T follicular helper cell (primary cell): ENCODE data around the gene GRIK4.

Source experiments
- DNase-seq: peaks from one replicate; pipeline ENCODE4 v3.0.0-alpha.2; 2020; ENCODE audit warnings: low read depth

Gene GRIK4

DNA sequence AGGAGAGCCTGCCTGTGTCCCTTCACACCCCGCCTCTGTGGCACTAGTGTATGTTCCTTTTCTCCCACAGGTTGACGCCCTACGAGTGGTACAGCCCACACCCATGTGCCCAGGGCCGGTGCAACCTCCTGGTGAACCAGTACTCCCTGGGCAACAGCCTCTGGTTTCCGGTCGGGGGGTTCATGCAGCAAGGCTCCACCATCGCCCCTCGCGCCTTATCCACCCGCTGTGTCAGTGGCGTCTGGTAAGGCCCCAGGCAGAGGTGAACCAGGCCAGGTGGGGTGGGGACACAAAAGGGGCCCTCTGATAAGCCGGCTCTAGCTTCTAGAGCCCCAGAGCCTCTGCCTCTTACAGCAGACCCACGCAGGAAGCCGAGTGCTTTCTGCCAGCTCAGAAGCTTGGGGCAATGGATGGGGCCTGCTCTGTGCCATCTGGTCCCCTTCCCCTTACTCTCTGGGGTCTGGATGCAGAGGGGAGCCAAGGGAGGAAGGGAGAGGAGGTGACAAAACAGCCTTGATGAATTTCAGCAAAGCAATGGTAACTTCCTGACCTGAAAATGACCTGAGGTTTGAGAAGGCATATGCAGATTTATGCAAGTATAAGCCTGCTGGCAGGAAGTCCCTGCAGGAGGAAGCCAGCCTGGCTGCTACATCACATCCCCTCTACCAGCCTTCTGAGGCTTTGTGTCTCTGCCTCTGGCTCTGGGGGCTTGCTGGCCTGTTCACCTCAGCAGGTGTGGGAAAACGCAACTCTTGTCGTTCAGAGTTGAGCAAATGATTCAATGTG, 445.4 kb downstream of the GRIK4 start:
- DNase-seq, result no peak

DNA sequence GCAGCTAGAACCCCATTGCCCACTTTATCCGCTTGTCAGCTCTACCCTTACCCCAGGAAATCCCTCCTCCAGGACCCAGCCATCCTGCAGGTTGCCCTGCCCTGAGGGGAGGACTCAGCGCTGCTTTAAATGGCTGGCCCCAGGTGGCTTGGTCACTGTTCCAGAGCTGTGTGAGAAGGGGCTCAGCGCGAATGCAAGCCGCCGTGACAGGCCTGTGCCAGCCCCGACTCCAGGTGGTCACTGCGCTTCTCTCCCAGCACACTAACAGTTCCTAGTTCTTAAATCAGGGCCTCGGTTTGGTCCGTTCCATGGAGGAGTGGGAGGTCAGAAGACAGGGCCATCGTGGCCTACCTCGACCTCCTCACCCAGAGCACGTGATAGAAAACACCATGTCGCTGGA, 446.6 kb downstream of the GRIK4 start:
- DNase-seq, result no peak

DNA sequence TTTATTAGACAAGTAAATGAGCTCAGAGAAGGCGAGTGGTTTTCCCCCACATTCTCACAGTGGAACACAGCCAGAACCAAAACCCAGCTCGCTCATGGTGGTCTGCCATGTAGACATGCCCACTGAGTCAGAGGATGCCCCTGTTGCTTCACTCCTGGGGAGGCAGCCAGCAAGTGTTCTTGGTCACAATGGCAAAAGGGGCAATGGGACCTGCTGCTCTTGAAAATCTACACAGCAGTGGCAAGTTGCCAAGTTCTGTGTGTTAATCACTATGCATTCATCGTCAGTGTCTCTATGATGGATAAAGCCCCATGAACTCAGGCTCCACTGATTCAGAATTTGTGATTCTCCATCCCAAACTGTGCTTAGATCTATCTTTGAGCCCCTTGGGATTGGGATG, 447.6 kb downstream of the GRIK4 start:
- no peak for DNase-seq

DNA sequence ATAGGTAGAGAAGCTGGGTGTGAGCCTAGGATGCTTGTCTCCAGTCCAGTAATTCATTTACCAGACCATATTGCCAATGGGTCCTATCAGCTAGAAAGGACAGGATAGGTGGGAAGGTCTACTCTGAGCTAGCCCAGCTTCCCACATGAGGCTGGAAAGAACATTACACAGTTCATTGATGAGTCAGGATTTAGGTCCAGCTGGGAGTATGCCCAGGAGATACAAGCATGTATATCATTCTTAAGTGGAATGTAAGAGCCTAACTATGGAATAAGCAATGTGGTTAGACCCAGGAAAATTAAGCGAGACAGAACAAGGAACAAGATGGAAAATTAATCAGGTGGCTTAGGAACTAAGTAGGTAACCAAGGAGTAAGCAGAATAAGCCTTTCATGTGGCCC, 453.3 kb downstream of the GRIK4 start:
- no peak for DNase-seq

DNA sequence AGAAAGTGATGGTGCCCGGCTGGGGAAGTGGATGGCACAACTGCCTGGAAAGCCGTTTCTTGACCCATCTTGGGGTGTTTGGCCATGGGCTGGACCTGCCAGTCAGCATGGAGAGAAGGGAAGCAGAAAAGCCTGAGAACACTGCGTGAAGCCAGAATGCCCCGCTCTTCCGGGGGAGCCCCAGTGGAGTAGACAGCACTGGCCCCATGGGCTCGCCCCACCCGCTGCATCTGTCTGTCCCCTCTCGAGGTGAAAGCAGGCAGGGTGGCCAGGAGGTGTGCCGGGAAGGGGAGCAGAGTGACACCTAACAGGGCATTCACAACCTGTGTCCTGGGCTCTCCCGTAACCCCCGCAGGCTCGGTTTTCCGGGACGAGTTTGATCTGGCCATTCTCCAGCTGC, 455.3 kb downstream of the GRIK4 start:
- no peak for DNase-seq

DNA sequence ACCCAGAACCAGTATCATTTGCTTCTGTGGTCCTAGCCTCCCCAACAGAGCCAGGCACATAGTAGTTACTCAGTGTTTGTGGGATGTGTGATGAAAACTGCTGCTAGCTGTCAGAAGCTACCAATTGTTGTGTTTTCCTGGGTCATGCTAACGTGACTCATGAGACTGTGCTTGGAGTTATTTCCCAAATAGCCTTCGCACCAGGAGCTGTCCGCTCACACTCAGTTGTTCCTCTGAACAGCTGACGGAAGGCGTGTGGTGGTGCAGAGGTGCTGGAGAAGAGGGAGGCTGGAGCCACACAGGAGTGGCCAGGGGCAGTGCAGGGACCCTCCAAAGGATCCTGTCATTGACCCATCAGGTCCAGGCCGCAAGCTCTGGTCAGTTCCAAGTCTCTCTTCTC, 458.4 kb downstream of the GRIK4 start:
- no peak for DNase-seq

DNA sequence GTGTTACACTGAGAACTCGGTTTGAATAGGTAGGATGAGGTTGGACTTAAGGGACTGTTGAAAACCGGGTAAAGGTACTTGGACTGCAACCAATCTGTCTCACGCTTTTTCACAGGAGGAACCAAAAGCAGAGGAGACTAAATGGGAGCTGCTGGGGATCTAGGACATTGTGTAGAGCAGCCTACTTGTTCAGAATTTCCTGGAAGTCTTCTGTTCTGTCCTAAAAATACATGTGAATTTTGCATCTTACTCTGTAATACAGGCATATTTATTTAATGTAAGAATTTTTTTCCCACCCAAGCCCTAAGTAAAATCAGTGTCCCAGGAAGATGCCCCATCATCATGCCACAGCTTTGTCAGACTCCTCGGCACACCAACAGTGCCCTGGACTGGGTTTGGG, 460.3 kb downstream of the GRIK4 start:
- DNase-seq, result no peak

DNA sequence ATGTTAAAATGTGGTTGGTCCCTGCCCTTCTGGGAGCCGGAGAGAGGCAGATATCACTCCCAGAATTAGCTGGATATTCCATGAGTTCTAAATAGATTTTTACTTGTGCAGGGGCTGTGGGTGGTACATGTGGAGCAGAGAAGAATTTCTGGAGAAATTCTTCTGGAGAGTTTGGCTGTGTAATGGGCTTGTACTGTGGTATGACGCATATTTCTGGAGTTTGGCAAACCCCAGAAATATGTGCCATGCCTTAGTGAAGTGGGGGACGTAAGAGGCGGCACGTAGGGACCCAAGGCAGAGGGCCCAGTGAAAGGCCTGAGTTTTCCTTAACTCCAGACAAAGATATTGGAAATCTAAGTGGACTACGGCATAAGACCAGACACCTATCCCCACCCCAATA, 461.1 kb downstream of the GRIK4 start:
- DNase-seq, result no peak

DNA sequence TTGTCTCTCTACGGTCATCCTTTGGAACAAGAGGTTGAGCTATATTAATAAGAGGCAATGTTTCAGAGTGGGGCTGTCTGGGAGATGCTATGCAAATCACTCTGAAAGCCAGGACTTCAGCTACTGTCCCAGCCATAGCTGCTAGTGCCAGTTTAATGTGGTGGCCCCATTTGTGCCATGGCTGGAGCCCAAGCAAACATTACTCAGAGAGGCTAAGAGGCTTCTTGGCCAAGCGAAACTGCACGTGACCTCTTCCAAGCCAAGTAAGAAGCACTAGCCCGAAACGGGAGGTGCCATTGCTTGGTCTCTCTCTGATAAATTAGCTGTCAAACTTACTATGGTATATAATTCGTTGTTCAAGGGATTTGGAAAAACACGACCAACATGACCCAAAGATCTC, 462.0 kb downstream of the GRIK4 start:
- no peak for DNase-seq

DNA sequence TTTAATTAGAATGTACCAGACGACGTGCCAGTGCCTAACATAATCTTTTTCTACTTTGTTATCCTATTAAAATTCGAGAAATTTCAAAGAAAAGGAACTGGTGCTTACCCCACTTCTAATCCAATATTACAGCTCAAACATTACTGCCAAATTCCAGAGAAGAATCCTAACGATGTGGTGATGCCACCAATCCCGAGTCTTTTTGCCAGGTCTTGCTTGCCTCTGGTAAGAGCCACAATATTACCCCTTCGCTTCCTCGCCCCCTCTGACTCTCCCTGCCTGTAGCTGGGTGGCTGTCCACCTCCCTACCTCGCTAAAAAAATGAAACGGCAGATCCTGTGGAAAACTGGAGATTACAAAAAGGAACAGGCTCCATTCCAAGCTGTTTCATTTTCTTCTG, 462.9 kb downstream of the GRIK4 start:
- no peak for DNase-seq

DNA sequence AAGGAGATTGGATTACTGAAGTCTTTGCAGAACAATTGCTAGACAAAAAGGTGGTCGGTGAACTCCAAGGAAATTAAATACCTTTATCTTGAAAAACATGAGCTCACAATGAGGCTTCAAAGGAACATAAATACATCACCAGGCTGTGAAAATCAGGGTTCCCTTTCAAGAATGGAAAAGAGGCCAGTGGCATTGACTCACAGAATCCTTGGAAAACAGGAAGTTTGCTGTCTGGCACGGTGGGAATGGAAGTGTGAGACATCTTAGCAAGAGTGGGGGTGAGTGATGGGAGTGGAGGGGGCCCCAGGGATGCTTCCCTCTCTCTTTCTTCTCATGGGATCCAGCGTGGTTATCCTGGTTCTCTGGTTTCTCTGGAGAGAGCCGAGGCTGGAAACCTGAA, 463.4 kb downstream of the GRIK4 start:
- DNase-seq, result no peak

DNA sequence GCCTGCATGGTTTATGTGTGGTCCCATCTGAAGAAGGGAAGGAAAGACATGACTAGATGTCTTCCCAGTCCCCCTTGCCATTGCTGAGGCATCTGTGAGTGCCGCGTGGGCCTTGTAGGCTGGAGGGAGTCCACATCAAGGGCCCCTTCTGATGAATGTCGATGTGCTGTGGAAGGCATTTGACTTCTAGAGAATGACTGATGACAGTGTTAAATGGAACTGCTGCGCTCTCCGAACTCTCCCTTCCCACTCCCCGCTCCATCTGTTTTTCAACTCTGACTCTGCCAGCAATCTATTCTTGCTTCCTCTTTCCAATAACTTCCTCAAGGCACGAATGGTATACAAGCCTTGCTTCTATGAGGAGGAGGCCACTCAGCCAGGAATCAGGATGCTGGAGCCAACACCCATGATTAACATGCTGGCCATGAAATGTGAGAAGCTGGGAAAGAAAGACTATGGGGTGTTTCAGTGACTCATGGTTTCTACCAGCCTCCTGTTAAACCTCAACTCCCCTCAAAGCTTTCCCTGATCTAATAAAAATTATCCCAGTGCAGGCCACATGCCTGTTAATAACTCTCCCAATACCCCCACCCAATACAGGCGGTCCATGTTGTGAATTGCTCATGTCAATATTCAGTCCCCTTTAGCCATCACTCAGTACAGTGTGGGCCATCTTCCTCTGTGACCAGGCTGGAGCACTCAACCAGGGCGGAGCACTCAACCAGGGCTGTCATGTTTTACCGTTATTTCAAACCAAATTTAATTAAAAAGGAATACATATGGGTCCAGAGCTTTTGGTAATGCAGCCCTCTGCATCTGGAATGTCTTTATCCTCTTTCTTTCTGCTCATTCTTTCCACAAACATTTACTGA, 466.0 kb downstream of the GRIK4 start:
- DNase-seq, result no peak

DNA sequence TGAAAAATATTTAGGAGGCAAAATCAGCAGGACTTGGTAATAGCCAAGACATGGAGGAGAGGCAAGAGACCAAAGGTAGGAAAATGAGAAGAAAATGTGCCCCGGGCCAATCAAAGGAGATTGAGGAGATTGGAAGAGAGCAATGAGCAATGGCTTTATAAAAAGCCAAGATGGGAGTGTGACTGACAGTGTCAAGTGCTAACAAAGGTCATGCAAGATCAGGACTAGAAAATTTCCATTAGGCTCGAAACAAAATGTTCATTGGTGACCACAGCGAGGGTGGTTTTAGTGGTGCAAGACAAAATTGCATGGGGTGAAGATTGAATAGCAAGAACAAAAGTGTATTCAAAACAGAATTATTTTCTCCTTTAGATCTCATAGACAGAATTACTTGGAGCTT, 467.2 kb downstream of the GRIK4 start:
- no peak for DNase-seq

DNA sequence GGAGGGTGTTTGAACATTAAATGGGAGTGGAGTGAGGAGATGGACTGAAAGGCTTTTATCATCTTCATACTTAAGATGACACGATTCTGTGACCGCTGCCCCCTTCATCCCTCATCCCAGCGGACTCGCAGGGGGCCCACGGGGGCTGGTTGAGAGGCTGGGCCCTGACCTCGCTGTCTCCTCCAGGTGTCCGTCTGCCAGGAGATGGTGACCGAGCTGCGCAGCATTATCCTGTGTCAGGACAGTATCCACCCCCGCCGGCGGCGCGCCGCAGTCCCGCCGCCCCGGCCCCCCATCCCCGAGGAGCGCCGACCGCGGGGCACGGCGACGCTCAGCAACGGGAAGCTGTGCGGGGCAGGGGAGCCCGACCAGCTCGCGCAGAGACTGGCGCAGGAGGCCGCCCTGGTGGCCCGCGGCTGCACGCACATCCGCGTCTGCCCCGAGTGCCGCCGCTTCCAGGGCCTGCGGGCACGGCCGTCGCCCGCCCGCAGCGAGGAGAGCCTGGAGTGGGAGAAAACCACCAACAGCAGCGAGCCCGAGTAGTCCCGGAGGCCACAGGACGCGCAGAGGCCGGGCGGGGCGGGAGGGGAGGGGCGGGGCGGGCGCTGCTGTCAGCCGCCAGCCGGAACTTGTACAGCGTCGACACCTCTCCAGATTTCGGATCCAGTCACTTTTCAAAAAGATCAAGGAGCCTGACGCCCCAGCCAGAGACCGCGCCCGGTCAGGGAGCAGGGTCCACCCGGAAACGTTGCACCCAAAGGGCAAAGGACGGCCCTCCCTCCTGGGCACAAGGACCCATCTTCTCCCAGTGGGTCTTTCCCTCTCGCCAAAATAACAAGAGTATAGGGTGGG, 474.4 kb downstream of the GRIK4 start:
- DNase-seq, result peak; percentile 4

DNA sequence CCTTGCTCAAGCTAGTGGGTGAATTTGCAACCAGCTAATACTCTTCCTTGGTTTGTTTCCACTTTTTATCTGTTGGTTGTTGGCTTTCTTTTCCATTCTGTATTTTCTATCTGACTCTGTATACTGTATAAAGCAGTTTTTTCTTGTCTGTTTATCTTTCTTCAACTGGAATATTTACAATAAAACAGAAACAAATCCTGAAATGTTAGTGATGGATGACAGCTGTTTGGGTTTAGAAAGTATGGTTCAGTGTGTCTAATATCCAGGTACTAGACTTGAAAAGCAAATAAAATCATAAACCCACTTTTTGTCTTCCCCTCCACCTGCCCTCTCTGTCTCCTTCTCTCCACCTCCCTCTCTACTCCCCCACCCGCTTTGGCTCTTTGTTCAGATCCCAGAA, 477.1 kb downstream of the GRIK4 start:
- DNase-seq, result no peak

DNA sequence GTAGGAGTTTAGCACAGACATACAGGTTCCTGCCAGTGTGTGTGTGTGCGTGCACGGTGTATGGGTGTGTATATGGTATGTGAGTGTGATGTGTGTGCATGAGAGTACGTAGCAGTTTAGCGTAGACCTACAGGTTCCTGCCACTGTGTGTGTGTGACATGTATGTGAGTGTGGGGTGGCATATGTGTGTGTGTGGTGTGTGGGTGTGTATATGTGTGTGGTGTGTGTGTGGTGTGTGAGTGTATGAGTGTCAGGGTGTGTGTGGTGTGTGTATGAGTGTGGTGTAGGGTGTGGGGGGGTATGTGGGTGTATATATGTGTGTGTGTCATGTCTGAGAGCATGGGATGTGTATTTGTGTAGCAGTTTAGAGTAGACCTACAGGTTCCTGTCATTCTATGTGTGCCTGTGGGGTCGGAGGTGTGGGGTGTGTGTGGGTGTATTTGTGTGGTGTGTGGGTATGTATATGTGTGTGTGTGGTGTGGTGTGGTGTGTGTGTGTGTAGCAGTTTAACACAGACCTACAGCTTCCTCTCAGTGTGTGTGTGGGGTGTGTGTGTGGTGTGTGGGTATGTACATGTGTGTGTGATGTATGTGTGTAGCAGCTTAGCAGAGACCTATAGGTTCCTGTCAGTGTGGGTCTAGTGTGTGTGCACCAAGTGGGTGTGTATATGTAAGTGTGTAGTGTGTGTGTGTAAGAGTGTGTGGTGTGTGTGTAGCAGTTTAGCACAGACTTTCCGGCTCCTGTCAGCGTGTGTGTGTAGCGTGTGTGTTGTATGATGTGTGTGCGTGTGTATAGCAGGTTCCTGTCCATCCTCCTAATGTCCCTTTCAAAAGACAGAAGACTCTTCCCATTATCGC, 480.5 kb downstream of the GRIK4 start:
- DNase-seq, result no peak

DNA sequence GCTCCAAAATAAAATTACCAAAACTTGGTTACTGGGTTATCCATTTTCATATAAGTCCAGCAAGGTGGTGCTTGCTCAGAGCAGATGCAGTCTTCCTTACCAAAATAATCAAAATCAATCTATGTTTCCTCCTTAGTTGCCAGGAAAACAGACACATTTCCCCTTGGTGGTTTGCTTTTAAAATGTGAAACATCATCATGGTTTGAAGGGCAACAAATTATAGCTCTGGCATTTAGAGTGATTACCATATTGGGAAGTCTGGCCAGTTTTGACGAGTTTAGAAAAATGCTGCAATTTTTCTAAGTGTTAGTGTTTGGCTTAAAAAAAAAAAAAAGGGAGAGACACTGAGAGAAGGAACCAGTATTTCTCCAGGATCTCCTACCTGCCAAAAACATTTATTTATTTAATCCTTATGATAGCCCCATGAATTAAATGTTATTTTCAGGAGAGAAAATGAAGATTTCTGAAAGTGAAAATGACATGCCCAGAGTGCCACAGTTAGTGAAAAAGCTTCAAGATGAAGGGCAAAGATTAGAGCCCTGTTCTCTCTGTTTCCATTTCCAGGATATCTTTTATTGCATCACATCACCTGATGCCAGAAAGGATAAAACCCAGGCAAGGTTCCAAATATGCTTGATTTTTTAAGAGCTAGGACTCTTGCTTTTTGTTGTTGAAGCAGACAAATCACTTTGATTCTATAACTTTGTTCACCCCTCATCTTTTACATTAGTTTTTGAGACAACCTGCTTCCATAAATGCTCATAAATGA, 482.7 kb downstream of the GRIK4 start:
- no peak for DNase-seq

DNA sequence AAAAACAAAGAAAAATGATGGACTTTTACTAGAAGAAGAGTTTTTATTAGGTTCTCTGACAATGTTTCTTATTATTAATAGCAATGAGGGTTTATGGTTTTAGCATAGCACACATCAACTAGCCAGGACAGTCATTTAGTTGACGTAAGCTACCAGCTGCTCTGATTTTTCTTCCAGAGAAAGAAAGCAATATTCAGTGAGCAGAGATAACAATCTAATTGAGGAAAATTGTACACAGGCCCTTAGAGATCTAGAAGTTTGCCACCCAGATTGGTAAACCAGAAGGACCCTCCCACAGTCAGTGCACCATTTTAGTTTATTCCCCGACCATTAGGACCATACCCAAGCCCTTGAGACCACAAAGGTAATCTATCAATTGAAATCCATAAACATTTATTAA, 483.6 kb downstream of the GRIK4 start:
- no peak for DNase-seq

DNA sequence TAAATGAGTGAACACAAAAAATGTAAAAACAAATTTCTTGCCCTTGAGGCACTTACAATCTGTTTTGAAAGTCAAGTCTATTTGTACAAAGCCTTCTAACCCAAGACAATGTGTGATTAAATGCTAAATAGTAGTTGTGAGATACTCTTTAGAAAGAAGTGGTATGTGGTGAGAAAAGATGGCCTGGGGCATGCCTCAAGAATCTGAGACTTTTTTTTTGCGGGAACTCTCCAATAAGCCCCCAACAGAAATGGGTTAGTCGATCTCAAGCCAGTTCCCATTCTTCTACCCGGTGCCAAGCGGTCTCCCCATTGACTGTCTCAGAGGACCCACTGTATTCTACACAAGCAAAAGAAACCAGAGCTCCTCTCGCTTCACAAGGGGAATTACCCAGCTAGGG, 485.4 kb downstream of the GRIK4 start:
- no peak for DNase-seq

DNA sequence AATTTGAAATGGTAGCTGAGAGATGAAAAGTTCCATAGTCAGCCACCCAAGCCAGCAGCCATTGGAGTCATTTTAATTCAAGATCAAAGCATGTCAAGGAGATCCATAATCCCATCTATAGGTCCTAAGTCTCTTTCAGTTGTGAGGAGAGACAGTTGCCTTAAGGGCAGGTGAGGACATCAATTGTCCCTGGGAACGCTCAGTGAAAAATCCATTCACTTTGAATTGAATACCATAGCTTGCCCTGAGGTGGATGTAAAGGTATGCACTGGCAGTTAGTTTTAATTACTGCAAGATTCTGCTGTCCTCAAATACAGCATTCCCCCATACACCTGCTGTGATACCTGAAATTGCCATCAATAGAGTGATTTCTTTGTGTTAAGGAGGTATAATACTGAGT, 487.0 kb downstream of the GRIK4 start:
- no peak for DNase-seq
